Sigmoid colon (tissue), 7 donors: Measurements from ENCODE around the gene C6orf120. TPM values are rescaled to one million over a fixed set of nuclear protein-coding genes. Genes with fewer than 3 reads are reported as not detected.

Experiments used
- DNase-seq: peaks from one replicate; pipeline ENCODE4 v3.0.0-alpha.2; 2019
- H3K27ac ChIP-seq, 4 donors: fragments of 200-600 bp; sonication (generic); one replicate each; pipeline ENCODE4 v1.5.1; 2016 to 2019; ENCODE audit warnings: mild to moderate bottlenecking in 1 of 4
- H3K27me3 ChIP-seq, 3 donors: fragments of 200-600 bp; sonication (generic); one replicate each; pipeline ENCODE4 v1.5.1; 2019; ENCODE audit warnings: mild to moderate bottlenecking in 1 of 3
- H3K36me3 ChIP-seq, 4 donors: fragments of 200-600 bp; sonication (generic); one replicate each; pipeline ENCODE4 v1.5.1; 2016 to 2019
- H3K4me1 ChIP-seq, 4 donors: fragments of 200-600 bp; sonication (generic); one replicate each; pipeline ENCODE4 v1.5.1; 2017 to 2019
- H3K4me3 ChIP-seq, 4 donors: fragments of 200-600 bp; sonication (generic); one replicate each; pipeline ENCODE4 v1.5.1; 2017 to 2019; ENCODE audit warnings: mild to moderate bottlenecking in 2 of 4, moderate library complexity in 1 of 4
- H3K9me3 ChIP-seq, 4 donors: fragments of 200-600 bp in 3 of 4; sonication (generic) in 3 of 4; one replicate each; pipeline versions ENCODE4 v1.5.1 to v1.6.1; 2013 to 2019
- CTCF ChIP-seq, 4 experiments: fragments of 450-650 bp in 3 of 4; fragments of 200-600 bp in 1 of 4; IDR thresholded peaks; one replicate each; pipeline ENCODE4 v1.5.1; 2016 to 2019; ENCODE audit warnings: antibody characterized with exemption in 4 of 4, mild to moderate bottlenecking in 3 of 4, moderate library complexity in 2 of 4
- EP300 ChIP-seq, 4 donors: sonication (generic); formaldehyde crosslinking; IDR thresholded peaks; one replicate each; pipeline ENCODE4 v1.6.1; 2017; ENCODE audit warnings: antibody characterized with exemption in 4 of 4
- POLR2A ChIP-seq, 2 donors: fragments of 450-650 bp; IDR thresholded peaks; one replicate each; pipeline ENCODE4 v1.6.1; 2016; ENCODE audit warnings: antibody characterized with exemption in 2 of 2, mild to moderate bottlenecking in 2 of 2, moderate library complexity in 2 of 2
- POLR2AphosphoS5 ChIP-seq, 4 donors: sonication (generic); formaldehyde crosslinking; IDR thresholded peaks; one replicate each; pipeline ENCODE4 v1.6.1; 2017; ENCODE audit warnings: antibody characterized with exemption in 4 of 4
- WGBS, 2 donors: extraction: QIAGEN DNeasy Blood & Tissue Kit; methylation state at CpG; one replicate each; pipeline ENCODE4 v1.1.7; 2013; 5-methylcytosine and 5-hydroxymethylcytosine counted together
- intact Hi-C: fragments of 100-400 bp; cut with DNase I; formaldehyde crosslinking; loops from one replicate; pipeline ENCODE4 v1.15.1; 2023
- polyA plus RNA-seq, 3 donors: library from polyadenylated mRNA; stranded (reverse); fragments of 200-250 nt; gene quantifications; one replicate each; pipeline ENCODE4 v1.2.3, GENCODE V29; 2013
- total RNA-seq, 4 donors: library from RNA; depleted of rRNA; stranded (reverse); fragments of >200 nt; gene quantifications; one replicate each; pipeline ENCODE4 v1.1.0, GENCODE V29; 2016
- donor health status: healthy with polysubstance abuse.
- donor health status: Bipolar disorder and iron deficiency.
- donor health status: healthy.

C6orf120 gene
- total and polyA plus RNA-seq, 7 donors: 10.2 to 33.6 (median 22.7) TPM

DNA sequence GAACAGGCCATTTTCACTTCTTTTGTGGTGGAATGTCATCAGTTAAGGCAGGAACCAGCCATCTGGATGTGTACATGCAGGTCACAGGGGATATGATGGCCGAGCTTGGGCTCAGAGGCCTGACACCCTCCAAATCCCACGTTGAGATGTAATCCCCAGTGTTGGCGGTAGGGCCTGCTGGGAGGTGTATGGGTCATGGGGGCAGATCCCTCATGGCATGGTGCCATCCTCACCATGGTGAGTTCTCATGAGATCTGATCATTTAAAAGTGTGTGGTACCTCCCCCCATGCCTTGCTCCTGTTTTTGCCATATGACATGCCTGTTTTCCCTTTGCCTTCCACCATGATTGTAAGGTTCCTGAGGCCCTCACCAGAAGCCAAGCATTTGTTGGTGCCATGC, 26.9 kb upstream of the C6orf120 start:
- no peak overlapping the region for H3K27ac ChIP-seq
- intact Hi-C loops: no loop called here
- no peak overlapping the region for H3K4me3 ChIP-seq
- H3K4me1 ChIP-seq: no peaks in the 10 kb centered on the region
- no peaks in the 10 kb centered on the region for H3K9me3 ChIP-seq
- no peaks in the 10 kb centered on the region for H3K27me3 ChIP-seq
- H3K36me3 ChIP-seq: peaks cover 0 to 33% (median 0%) of the 10 kb centered on the region in 4 donors
- 96 to 97% methylated on average over 3 of the region's 3 CpGs for WGBS, 2 donors
- no peak for DNase-seq
- TF ChIP-seq EP300 (IDR thresholded peaks at IDR 0.05) (no peak), CTCF (IDR thresholded peaks at IDR 0.05) (no peak), POLR2A (IDR thresholded peaks at IDR 0.05) (no peak), POLR2AphosphoS5 (IDR thresholded peaks at IDR 0.05) (no peak)

DNA sequence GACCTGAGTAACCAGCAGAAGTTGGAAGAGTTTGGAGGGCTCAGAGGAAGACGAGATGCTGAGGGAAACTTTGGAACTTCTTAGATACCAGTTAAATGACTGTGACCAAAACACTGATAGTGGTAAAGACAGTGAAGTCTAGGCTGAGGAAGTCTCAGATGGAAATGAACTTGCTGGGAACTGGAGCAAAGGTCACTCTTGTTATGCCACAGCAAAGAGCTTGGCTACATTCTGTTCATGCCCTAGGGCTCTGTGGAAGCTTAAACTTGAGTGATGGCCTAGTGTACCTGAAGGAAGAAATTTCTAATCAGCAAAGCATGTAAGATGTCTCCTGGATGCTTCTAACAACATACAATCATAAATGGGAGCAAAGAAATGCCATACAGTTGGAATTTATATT, 24.8 kb upstream of the C6orf120 start:
- Histone ChIP-seq H3K27ac (no peak overlapping the region), H3K4me3 (no peak overlapping the region), H3K9me3 (no peaks in the 10 kb centered on the region), H3K27me3 (no peaks in the 10 kb centered on the region), H3K36me3 (peaks cover 0 to 22% (median 1%) of the 10 kb centered on the region in 4 donors), H3K4me1 (no peaks in the 10 kb centered on the region)
- no peak for DNase-seq
- intact Hi-C loops: no loop called here
- 92 to 93% methylated on average over 1 of the region's 1 CpG for WGBS, 2 donors
- no peak for TF ChIP-seq EP300 (IDR thresholded peaks at IDR 0.05)

GRCh38 chr6:169678342-169678741, 23.6 kb upstream of the C6orf120 start:
- 44 to 67% methylated on average over 1 of the region's 1 CpG for WGBS, 2 donors
- no peaks in the 10 kb centered on the region for H3K9me3 ChIP-seq
- TF ChIP-seq POLR2A (IDR thresholded peaks at IDR 0.05) (no peak), POLR2AphosphoS5 (IDR thresholded peaks at IDR 0.05) (no peak), CTCF (IDR thresholded peaks at IDR 0.05) (no peak), EP300 (IDR thresholded peaks at IDR 0.05) (no peak)
- H3K27ac ChIP-seq: no peak overlapping the region
- H3K4me1 ChIP-seq: no peaks in the 10 kb centered on the region
- peaks cover 0 to 23% (median 3%) of the 10 kb centered on the region in 4 donors for H3K36me3 ChIP-seq
- intact Hi-C loops: no loop called here
- H3K4me3 ChIP-seq: no peak overlapping the region
- no peak for DNase-seq
- no peaks in the 10 kb centered on the region for H3K27me3 ChIP-seq

- H3K36me3 ChIP-seq: peaks cover 0 to 50% (median 13%) of the 10 kb centered on the region in 4 donors
Measured at GRCh38 chr6:169684056-169684455, 17.9 kb upstream of the C6orf120 start.

GRCh38 chr6:169685860-169686259, 16.1 kb upstream of the C6orf120 start:
- Histone ChIP-seq H3K36me3 (peaks cover 0 to 46% (median 13%) of the 10 kb centered on the region in 4 donors), H3K9me3 (peaks cover 0 to 6% (median 3%) of the 10 kb centered on the region in 4 donors), H3K27me3 (no peaks in the 10 kb centered on the region), H3K4me1 (peaks cover 0 to 2% (median 0%) of the 10 kb centered on the region in 4 donors), H3K27ac (no peak overlapping the region), H3K4me3 (no peak overlapping the region)
- DNase-seq: no peak
- 97 to 98% methylated on average over 2 of the region's 2 CpGs for WGBS, 2 donors
- intact Hi-C loops: no loop called here
- TF ChIP-seq CTCF (IDR thresholded peaks at IDR 0.05) (no peak), POLR2AphosphoS5 (IDR thresholded peaks at IDR 0.05) (no peak), EP300 (IDR thresholded peaks at IDR 0.05) (no peak), POLR2A (IDR thresholded peaks at IDR 0.05) (no peak)

More at GRCh38 chr6:169684056-169684455, 17.9 kb upstream of the C6orf120 start:
- Histone ChIP-seq H3K4me3 (no peak overlapping the region), H3K27ac (no peak overlapping the region), H3K9me3 (peaks cover 0 to 6% (median 3%) of the 10 kb centered on the region in 4 donors), H3K4me1 (peaks cover 0 to 2% (median 0%) of the 10 kb centered on the region in 4 donors), H3K27me3 (no peaks in the 10 kb centered on the region)
- TF ChIP-seq CTCF (IDR thresholded peaks at IDR 0.05) (no peak), POLR2A (IDR thresholded peaks at IDR 0.05) (no peak), EP300 (IDR thresholded peaks at IDR 0.05) (no peak), POLR2AphosphoS5 (IDR thresholded peaks at IDR 0.05) (no peak)
- 96% methylated on average over 3 of the region's 3 CpGs for WGBS, 2 donors
- no peak for DNase-seq
- intact Hi-C loops: no loop called here
